HEK293 (cell line): Measurements from ENCODE around the gene S100A11.

Source experiments
- GFI1B ChIP-seq: fragments of 450-650 bp; formaldehyde crosslinking; IDR thresholded peaks from 2 replicates; pipeline ENCODE4 v1.5.1; 2016; ENCODE audit warnings: missing biosample characterization, missing genetic modification characterization
- GLI4 ChIP-seq: fragments of 450-650 bp; formaldehyde crosslinking; IDR thresholded peaks from 2 replicates; pipeline ENCODE4 v1.5.1; 2016; ENCODE audit warnings: missing biosample characterization, missing genetic modification characterization
- HOXD13 ChIP-seq: sonication (generic); formaldehyde crosslinking; IDR thresholded peaks from 2 replicates; pipeline ENCODE4 v1.8.0; 2022; ENCODE audit warnings: missing genetic modification reagents, borderline replicate concordance
- IKZF3 ChIP-seq: fragments of 450-650 bp; IDR thresholded peaks from 2 replicates; pipeline ENCODE4 v1.5.0; 2018; ENCODE audit warnings: missing biosample characterization, mild to moderate bottlenecking, missing genetic modification characterization, moderate library complexity
- KLF16 ChIP-seq: fragments of 450-650 bp; formaldehyde crosslinking; IDR thresholded peaks from 2 replicates; pipeline ENCODE4 v1.5.1; 2017; ENCODE audit warnings: missing biosample characterization, missing genetic modification characterization
- SALL2 ChIP-seq: fragments of 450-650 bp; formaldehyde crosslinking; IDR thresholded peaks from 2 replicates; pipeline ENCODE4 v1.5.0; 2017; ENCODE audit warnings: missing biosample characterization, mild to moderate bottlenecking, missing genetic modification characterization, borderline replicate concordance
- SCRT1 ChIP-seq: fragments of 450-650 bp; formaldehyde crosslinking; IDR thresholded peaks from 2 replicates; pipeline ENCODE4 v1.5.1; 2016; ENCODE audit warnings: missing biosample characterization, missing genetic modification characterization, borderline replicate concordance
- ZBTB17 ChIP-seq: fragments of 450-650 bp; formaldehyde crosslinking; IDR thresholded peaks from 2 replicates; pipeline ENCODE4 v1.5.1; 2016; ENCODE audit warnings: missing biosample characterization, missing genetic modification characterization
- ZBTB20 ChIP-seq: fragments of 450-650 bp; formaldehyde crosslinking; IDR thresholded peaks from 2 replicates; pipeline ENCODE4 v1.5.1; 2016; ENCODE audit warnings: missing biosample characterization, missing genetic modification characterization
- ZBTB21 ChIP-seq: fragments of 450-650 bp; formaldehyde crosslinking; IDR thresholded peaks from 2 replicates; pipeline ENCODE4 v1.5.1; 2017; ENCODE audit warnings: missing biosample characterization, missing genetic modification characterization
- ZBTB48 ChIP-seq: fragments of 450-650 bp; formaldehyde crosslinking; IDR thresholded peaks from 2 replicates; pipeline ENCODE4 v1.5.1; 2016; ENCODE audit warnings: missing biosample characterization, missing genetic modification characterization
- ZBTB8A ChIP-seq: fragments of 450-650 bp; formaldehyde crosslinking; IDR thresholded peaks from 2 replicates; pipeline ENCODE4 v1.5.1; 2016; ENCODE audit warnings: missing biosample characterization, missing genetic modification characterization
- ZEB2 ChIP-seq: fragments of 450-650 bp; formaldehyde crosslinking; IDR thresholded peaks from 2 replicates; pipeline ENCODE4 v1.5.1; 2016; ENCODE audit warnings: missing biosample characterization, missing genetic modification characterization
- ZFHX2 ChIP-seq: fragments of 450-650 bp; formaldehyde crosslinking; conservative IDR thresholded peaks from 2 replicates; pipeline ENCODE4 v1.5.1; 2016; ENCODE audit warnings: missing biosample characterization, missing genetic modification characterization
- ZNF133 ChIP-seq: fragments of 450-650 bp; formaldehyde crosslinking; IDR thresholded peaks from 2 replicates; pipeline ENCODE4 v1.5.1; 2016; ENCODE audit warnings: missing biosample characterization, missing genetic modification characterization
- ZNF221 ChIP-seq: fragments of 450-650 bp; formaldehyde crosslinking; IDR thresholded peaks from 2 replicates; pipeline ENCODE4 v1.5.1; 2017; ENCODE audit warnings: missing biosample characterization, missing genetic modification characterization, borderline replicate concordance
- ZNF266 ChIP-seq: fragments of 450-650 bp; formaldehyde crosslinking; IDR thresholded peaks from 2 replicates; pipeline ENCODE4 v1.5.1; 2016; ENCODE audit warnings: missing biosample characterization, missing genetic modification characterization, low read depth
- ZNF404 ChIP-seq: fragments of 450-650 bp; formaldehyde crosslinking; IDR thresholded peaks from 2 replicates; pipeline ENCODE4 v1.5.1; 2017; ENCODE audit warnings: missing biosample characterization, missing genetic modification characterization
- ZNF558 ChIP-seq: fragments of 450-650 bp; formaldehyde crosslinking; IDR thresholded peaks from 2 replicates; pipeline ENCODE4 v1.5.1; 2016; ENCODE audit warnings: missing biosample characterization, missing genetic modification characterization
- ZNF561 ChIP-seq: fragments of 450-650 bp; IDR thresholded peaks from 2 replicates; pipeline ENCODE4 v1.5.1; 2018; ENCODE audit warnings: missing biosample characterization, missing genetic modification characterization, borderline replicate concordance
- ZNF585B ChIP-seq: fragments of 450-650 bp; formaldehyde crosslinking; IDR thresholded peaks from 2 replicates; pipeline ENCODE4 v1.5.1; 2016; ENCODE audit warnings: missing biosample characterization, missing genetic modification characterization
- ZNF610 ChIP-seq: fragments of 450-650 bp; formaldehyde crosslinking; IDR thresholded peaks from 2 replicates; pipeline ENCODE4 v1.5.1; 2016; ENCODE audit warnings: missing biosample characterization, missing genetic modification characterization, borderline replicate concordance
- ZNF76 ChIP-seq: fragments of 450-650 bp; formaldehyde crosslinking; IDR thresholded peaks from 2 replicates; pipeline ENCODE4; 2016; ENCODE audit warnings: low read depth, missing biosample characterization, missing genetic modification characterization, borderline replicate concordance
- ZNF830 ChIP-seq: fragments of 450-650 bp; IDR thresholded peaks from 2 replicates; pipeline ENCODE4 v1.5.0; 2018; ENCODE audit warnings: missing biosample characterization, missing genetic modification characterization, low read depth, mild to moderate bottlenecking, moderate library complexity
- ZNF837 ChIP-seq: fragments of 450-650 bp; formaldehyde crosslinking; IDR thresholded peaks from 2 replicates; pipeline ENCODE4 v1.5.1; 2016; ENCODE audit warnings: missing biosample characterization, missing genetic modification characterization
- ZSCAN16 ChIP-seq: fragments of 450-650 bp; formaldehyde crosslinking; IDR thresholded peaks from 2 replicates; pipeline ENCODE4 v1.5.1; 2016; ENCODE audit warnings: missing biosample characterization, missing genetic modification characterization
- TF ChIP-seq, protein P1 (sequence below): fragments of 450-650 bp; IDR thresholded peaks from 2 replicates; pipeline ENCODE4 v1.5.1; 2018; ENCODE audit warnings: missing biosample characterization, missing genetic modification characterization
- TF ChIP-seq, protein P2 (sequence below): fragments of 450-650 bp; formaldehyde crosslinking; IDR thresholded peaks from 2 replicates; pipeline ENCODE4 v1.5.1; 2016; ENCODE audit warnings: missing biosample characterization, missing genetic modification characterization
- TF ChIP-seq, protein P3 (sequence below): fragments of 450-650 bp; formaldehyde crosslinking; IDR thresholded peaks from 2 replicates; pipeline ENCODE4 v1.5.1; 2016; ENCODE audit warnings: missing biosample characterization, missing genetic modification characterization
- TF ChIP-seq, protein P4 (sequence below): sonication (generic); formaldehyde crosslinking; IDR thresholded peaks from 2 replicates; pipeline ENCODE4 v1.8.1; 2022; ENCODE audit warnings: mild to moderate bottlenecking, moderate library complexity, missing genetic modification reagents
- TF ChIP-seq, protein P5 (sequence below): fragments of 450-650 bp; formaldehyde crosslinking; IDR thresholded peaks from 2 replicates; pipeline ENCODE4 v1.5.1; 2016; ENCODE audit warnings: missing biosample characterization, missing genetic modification characterization, borderline replicate concordance

The S100A11 gene

DNA sequence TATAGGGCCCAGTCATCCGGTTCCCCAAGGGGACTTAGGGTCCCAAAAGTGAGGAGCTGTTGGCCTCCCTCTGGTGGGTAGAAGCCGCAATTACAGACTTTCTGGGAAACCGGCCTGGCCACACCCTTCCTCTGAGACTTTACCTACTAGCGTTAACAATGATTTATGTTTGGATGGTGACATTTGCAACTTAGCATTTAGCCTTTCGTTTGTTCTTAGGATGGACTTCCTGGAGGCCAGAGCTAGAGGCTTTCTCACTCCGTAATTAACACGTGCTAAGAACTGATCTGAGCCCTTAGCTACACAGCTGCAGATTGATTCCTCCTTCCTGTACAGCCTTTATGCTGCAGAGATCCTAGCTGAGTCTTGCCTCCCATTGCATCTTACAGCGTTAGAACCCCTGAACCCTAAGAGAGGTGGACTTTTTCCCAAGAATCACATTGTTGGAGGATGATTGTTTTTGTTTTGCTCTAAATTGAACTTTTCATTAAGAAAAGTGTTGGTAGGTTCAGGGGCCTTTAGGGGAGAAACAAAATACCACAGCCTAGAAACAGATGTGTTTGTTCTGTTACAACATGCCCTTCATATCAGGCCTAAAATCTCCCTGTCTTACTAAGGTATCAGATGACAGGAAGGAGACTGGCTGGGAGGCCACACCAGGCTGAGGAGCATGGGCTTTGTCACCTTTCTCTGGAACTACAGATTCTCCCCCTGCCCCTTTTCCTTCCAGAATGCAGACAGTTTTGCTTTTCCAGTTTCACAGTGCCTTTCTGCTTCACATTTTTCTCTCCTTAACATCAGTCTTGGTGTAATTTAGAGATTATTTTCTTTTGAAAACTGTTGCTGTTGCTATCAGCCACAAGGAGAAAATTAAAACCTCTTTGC lies 1.9 kb downstream of the S100A11 start (continued):
- TF ChIP-seq ZNF610 (tag by site-specific recombination) (no peak), ZFHX2 (tag by site-specific recombination) (no peak), ZBTB8A (tag by site-specific recombination) (peak; percentile 71), ZNF404 (no peak), ZNF585B (no peak), ZNF558 (tag by site-specific recombination) (no peak), HOXD13 (no peak), GLI4 (no peak), ZBTB20 (tag by site-specific recombination) (no peak; the same call in 1 of the 2 replicates), ZNF221 (no peak), ZNF76 (no peak), SCRT1 (tag by site-specific recombination) (no peak), ZNF830 (tag by site-specific recombination) (no peak), ZBTB17 (tag by site-specific recombination) (peak; percentile 96), IKZF3 (tag by site-specific recombination) (peak; percentile 56), ZBTB48 (tag by site-specific recombination) (peak; percentile 79), ZSCAN16 (tag by site-specific recombination) (no peak), ZNF561 (tag by site-specific recombination) (no peak; the same call in none of the 2 replicates), GFI1B (tag by site-specific recombination) (no peak), ZEB2 (peak; percentile 46; the same call in 1 of the 2 replicates), KLF16 (no peak), SALL2 (tag by site-specific recombination) (no peak), ZBTB21 (tag by site-specific recombination) (no peak; the same call in 1 of the 2 replicates), ZNF133 (no peak), ZNF266 (tag by site-specific recombination) (no peak), ZNF837 (tag by site-specific recombination) (no peak)
- TF ChIP-seq, protein P1, sequence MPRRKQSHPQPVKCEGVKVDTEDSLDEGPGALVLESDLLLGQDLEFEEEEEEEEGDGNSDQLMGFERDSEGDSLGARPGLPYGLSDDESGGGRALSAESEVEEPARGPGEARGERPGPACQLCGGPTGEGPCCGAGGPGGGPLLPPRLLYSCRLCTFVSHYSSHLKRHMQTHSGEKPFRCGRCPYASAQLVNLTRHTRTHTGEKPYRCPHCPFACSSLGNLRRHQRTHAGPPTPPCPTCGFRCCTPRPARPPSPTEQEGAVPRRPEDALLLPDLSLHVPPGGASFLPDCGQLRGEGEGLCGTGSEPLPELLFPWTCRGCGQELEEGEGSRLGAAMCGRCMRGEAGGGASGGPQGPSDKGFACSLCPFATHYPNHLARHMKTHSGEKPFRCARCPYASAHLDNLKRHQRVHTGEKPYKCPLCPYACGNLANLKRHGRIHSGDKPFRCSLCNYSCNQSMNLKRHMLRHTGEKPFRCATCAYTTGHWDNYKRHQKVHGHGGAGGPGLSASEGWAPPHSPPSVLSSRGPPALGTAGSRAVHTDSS (tag by site-specific recombination): no peak
- TF ChIP-seq, protein P2, sequence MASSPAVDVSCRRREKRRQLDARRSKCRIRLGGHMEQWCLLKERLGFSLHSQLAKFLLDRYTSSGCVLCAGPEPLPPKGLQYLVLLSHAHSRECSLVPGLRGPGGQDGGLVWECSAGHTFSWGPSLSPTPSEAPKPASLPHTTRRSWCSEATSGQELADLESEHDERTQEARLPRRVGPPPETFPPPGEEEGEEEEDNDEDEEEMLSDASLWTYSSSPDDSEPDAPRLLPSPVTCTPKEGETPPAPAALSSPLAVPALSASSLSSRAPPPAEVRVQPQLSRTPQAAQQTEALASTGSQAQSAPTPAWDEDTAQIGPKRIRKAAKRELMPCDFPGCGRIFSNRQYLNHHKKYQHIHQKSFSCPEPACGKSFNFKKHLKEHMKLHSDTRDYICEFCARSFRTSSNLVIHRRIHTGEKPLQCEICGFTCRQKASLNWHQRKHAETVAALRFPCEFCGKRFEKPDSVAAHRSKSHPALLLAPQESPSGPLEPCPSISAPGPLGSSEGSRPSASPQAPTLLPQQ (tag by site-specific recombination): peak; percentile 12; the same call in 1 of the 2 replicates
- TF ChIP-seq, protein P3, sequence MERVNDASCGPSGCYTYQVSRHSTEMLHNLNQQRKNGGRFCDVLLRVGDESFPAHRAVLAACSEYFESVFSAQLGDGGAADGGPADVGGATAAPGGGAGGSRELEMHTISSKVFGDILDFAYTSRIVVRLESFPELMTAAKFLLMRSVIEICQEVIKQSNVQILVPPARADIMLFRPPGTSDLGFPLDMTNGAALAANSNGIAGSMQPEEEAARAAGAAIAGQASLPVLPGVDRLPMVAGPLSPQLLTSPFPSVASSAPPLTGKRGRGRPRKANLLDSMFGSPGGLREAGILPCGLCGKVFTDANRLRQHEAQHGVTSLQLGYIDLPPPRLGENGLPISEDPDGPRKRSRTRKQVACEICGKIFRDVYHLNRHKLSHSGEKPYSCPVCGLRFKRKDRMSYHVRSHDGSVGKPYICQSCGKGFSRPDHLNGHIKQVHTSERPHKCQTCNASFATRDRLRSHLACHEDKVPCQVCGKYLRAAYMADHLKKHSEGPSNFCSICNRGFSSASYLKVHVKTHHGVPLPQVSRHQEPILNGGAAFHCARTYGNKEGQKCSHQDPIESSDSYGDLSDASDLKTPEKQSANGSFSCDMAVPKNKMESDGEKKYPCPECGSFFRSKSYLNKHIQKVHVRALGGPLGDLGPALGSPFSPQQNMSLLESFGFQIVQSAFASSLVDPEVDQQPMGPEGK (tag by site-specific recombination): 0 out of 2 replicates have a peak, but pooled peaks have one; percentile 19
- TF ChIP-seq, protein P4, sequence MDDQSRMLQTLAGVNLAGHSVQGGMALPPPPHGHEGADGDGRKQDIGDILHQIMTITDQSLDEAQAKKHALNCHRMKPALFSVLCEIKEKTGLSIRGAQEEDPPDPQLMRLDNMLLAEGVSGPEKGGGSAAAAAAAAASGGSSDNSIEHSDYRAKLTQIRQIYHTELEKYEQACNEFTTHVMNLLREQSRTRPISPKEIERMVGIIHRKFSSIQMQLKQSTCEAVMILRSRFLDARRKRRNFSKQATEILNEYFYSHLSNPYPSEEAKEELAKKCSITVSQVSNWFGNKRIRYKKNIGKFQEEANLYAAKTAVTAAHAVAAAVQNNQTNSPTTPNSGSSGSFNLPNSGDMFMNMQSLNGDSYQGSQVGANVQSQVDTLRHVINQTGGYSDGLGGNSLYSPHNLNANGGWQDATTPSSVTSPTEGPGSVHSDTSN: 0 out of 2 replicates have a peak, but pooled peaks have one; percentile 29
- TF ChIP-seq, protein P5, sequence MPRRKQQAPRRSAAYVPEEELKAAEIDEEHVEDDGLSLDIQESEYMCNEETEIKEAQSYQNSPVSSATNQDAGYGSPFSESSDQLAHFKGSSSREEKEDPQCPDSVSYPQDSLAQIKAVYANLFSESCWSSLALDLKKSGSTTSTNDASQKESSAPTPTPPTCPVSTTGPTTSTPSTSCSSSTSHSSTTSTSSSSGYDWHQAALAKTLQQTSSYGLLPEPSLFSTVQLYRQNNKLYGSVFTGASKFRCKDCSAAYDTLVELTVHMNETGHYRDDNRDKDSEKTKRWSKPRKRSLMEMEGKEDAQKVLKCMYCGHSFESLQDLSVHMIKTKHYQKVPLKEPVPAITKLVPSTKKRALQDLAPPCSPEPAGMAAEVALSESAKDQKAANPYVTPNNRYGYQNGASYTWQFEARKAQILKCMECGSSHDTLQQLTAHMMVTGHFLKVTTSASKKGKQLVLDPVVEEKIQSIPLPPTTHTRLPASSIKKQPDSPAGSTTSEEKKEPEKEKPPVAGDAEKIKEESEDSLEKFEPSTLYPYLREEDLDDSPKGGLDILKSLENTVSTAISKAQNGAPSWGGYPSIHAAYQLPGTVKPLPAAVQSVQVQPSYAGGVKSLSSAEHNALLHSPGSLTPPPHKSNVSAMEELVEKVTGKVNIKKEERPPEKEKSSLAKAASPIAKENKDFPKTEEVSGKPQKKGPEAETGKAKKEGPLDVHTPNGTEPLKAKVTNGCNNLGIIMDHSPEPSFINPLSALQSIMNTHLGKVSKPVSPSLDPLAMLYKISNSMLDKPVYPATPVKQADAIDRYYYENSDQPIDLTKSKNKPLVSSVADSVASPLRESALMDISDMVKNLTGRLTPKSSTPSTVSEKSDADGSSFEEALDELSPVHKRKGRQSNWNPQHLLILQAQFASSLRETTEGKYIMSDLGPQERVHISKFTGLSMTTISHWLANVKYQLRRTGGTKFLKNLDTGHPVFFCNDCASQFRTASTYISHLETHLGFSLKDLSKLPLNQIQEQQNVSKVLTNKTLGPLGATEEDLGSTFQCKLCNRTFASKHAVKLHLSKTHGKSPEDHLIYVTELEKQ (tag by site-specific recombination): peak; percentile 43
